HepG2 (cell line): Measurements from ENCODE around the gene IKZF4. TPM values are rescaled to one million over a fixed set of nuclear protein-coding genes. Genes with fewer than 3 reads are reported as not detected.

ENCODE experiments used
- ATM ChIP-seq: fragments of 450-650 bp; IDR thresholded peaks from 2 replicates; pipeline ENCODE4 v1.7.1; 2017; ENCODE audit warnings: mild to moderate bottlenecking, borderline replicate concordance
- HCFC1 ChIP-seq: fragments of 150-350 bp; IDR thresholded peaks from 2 replicates; pipeline ENCODE4 v1.6.1; 2014; ENCODE audit warnings: low read depth, low read length
- HMG20B ChIP-seq: conservative IDR thresholded peaks from 2 replicates; pipeline ENCODE4 v1.6.1; 2016; ENCODE audit warnings: missing genetic modification reagents, missing compliant biosample characterization
- LCORL ChIP-seq, 2 experiments: fragments of 450-650 bp in 1 of 2; sonication (generic) in 1 of 2; formaldehyde crosslinking in 1 of 2; IDR thresholded peaks; 2 replicates each; pipeline versions ENCODE4 v1.5.0 to v1.6.1; 2017 to 2020; ENCODE audit warnings: antibody characterized with exemption in 1 of 2, missing genetic modification reagents in 1 of 2
- MAFF ChIP-seq: IDR thresholded peaks from 2 replicates; pipeline ENCODE4 v1.6.1; 2011; ENCODE audit warnings: low read depth, low read length, improper control_type of control experiment
- NFYB ChIP-seq: sonication (generic); formaldehyde crosslinking; IDR thresholded peaks from 2 replicates; pipeline ENCODE4 v1.4.0; 2020; ENCODE audit warnings: missing genetic modification reagents
- SPEN ChIP-seq: sonication (generic); formaldehyde crosslinking; IDR thresholded peaks from 2 replicates; pipeline ENCODE4 v1.5.1; 2020; ENCODE audit warnings: low read depth, mild to moderate bottlenecking, missing genetic modification reagents
- TBP ChIP-seq: sonication (generic); formaldehyde crosslinking; IDR thresholded peaks from 2 replicates; pipeline ENCODE4 v1.5.0; 2020; ENCODE audit warnings: missing genetic modification reagents
- ZNF264 ChIP-seq: sonication (generic); formaldehyde crosslinking; IDR thresholded peaks from 2 replicates; pipeline ENCODE4 v1.4.0; 2020; ENCODE audit warnings: missing genetic modification reagents
- polyA plus RNA-seq, 8 experiments: library from polyadenylated mRNA; depleted of rRNA in 3 of 8; stranded (reverse) in 7 of 8; unstranded in 1 of 8; fragments of >200 nt; fragmentation: Illumina TruSeq in 4 of 8; extraction: Trizol in 4 of 8; gene quantifications; 2 replicates each; pipeline versions ENCODE4 v1.2.1 to v1.2.3, GENCODE V29; 2011 to 2016; ENCODE audit warnings: low read depth in 4 of 8, missing spikeins in 1 of 8, mixed read lengths in 1 of 8; ENCODE audit not compliant: insufficient read depth in 1 of 8
- total RNA-seq, 5 experiments: library from RNA; depleted of rRNA; stranded (reverse); fragments of >200 nt; fragmentation: Illumina TruSeq; extraction: Trizol; gene quantifications; 2 replicates each; pipeline ENCODE4 v1.2.3, GENCODE V29; 2016; ENCODE audit warnings: low read depth in 1 of 5
- TF ChIP-seq, protein P1 (sequence below): sonication (generic); formaldehyde crosslinking; IDR thresholded peaks from 2 replicates; pipeline ENCODE4 v1.5.0; 2020; ENCODE audit warnings: missing genetic modification reagents
- TF ChIP-seq, protein P2 (sequence below): sonication (generic); formaldehyde crosslinking; IDR thresholded peaks from 2 replicates; pipeline ENCODE4 v1.5.1; 2020; ENCODE audit warnings: missing genetic modification reagents, mild to moderate bottlenecking, borderline replicate concordance
- TF ChIP-seq, protein P3 (sequence below): sonication (generic); formaldehyde crosslinking; IDR thresholded peaks from 2 replicates; pipeline ENCODE4 v1.4.0; 2020; ENCODE audit warnings: missing genetic modification reagents
- TF ChIP-seq, protein P4 (sequence below): IDR thresholded peaks from 2 replicates; pipeline ENCODE4 v1.6.1; 2018; ENCODE audit warnings: missing genetic modification reagents, mild to moderate bottlenecking, missing compliant biosample characterization
- TF ChIP-seq, protein P5 (sequence below): sonication (generic); formaldehyde crosslinking; IDR thresholded peaks from 2 replicates; pipeline ENCODE4 v1.4.0; 2020; ENCODE audit warnings: missing genetic modification reagents, mild to moderate bottlenecking, borderline replicate concordance
- TF ChIP-seq, protein P6 (sequence below): fragments of 450-650 bp; IDR thresholded peaks from 2 replicates; pipeline ENCODE4 v1.6.1; 2017; ENCODE audit warnings: mild to moderate bottlenecking
- TF ChIP-seq, protein P7 (sequence below): sonication (generic); formaldehyde crosslinking; IDR thresholded peaks from 2 replicates; pipeline ENCODE4 v1.5.0; 2020; ENCODE audit warnings: mild to moderate bottlenecking, missing genetic modification reagents

Gene IKZF4
- total and polyA plus RNA-seq, 2 of the 13 experiments (the other 11 are each of a cell fraction or from before 2014, with no cell fraction given), result 0.58 to 2.2 TPM

DNA sequence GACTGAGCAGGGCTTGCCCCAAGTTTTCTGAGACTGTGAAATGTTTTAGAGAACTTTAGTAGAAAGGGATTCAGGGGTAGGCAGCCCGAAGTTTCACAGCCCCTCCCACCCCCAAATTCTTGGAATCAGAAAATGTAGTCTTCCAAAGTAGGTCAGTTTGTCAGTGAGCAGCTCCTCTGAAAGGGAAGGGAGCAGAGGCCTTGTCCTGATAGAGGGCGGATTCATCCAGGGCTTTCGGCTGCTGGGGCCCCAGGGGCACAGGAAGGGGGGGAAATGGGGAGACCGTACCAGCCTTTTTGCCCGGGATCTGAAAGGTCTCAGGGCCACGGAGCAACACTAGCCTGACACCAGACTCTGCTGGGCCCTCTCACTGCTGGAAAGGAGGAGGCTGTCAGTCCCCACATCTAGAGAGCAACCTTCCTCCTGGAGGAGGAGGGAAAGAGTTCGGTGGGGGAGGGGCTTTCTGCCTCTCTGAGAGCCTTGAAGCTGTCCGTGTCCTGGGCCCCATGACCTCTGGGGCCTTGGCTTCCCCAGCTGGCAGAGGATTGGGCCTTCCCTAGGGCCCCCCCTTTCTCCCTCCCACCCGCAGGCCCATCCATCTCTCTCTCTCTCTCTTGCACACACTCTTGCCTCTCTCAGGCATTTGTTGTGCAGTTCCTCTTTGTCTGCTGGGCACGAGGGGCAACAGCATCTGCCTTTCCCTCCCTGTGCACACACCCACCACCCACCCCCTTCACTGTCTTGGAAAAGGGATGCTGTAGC lies at the start of gene IKZF4 (continued):
- TF ChIP-seq LCORL (IDR thresholded peaks at IDR 0.05) (no peak), LCORL (CRISPR knock-in tag; IDR thresholded peaks at IDR 0.05) (no peak), SPEN (no peak), ZNF264 (CRISPR knock-in tag) (no peak), TBP (CRISPR knock-in tag) (no peak), NFYB (CRISPR knock-in tag) (no peak), HCFC1 (no peak), MAFF (no peak), HMG20B (CRISPR knock-in tag) (no peak), ATM (no peak)
- TF ChIP-seq, protein P1, sequence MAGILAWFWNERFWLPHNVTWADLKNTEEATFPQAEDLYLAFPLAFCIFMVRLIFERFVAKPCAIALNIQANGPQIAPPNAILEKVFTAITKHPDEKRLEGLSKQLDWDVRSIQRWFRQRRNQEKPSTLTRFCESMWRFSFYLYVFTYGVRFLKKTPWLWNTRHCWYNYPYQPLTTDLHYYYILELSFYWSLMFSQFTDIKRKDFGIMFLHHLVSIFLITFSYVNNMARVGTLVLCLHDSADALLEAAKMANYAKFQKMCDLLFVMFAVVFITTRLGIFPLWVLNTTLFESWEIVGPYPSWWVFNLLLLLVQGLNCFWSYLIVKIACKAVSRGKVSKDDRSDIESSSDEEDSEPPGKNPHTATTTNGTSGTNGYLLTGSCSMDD (CRISPR knock-in tag), result no peak
- TF ChIP-seq, protein P2, sequence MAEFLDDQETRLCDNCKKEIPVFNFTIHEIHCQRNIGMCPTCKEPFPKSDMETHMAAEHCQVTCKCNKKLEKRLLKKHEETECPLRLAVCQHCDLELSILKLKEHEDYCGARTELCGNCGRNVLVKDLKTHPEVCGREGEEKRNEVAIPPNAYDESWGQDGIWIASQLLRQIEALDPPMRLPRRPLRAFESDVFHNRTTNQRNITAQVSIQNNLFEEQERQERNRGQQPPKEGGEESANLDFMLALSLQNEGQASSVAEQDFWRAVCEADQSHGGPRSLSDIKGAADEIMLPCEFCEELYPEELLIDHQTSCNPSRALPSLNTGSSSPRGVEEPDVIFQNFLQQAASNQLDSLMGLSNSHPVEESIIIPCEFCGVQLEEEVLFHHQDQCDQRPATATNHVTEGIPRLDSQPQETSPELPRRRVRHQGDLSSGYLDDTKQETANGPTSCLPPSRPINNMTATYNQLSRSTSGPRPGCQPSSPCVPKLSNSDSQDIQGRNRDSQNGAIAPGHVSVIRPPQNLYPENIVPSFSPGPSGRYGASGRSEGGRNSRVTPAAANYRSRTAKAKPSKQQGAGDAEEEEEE (CRISPR knock-in tag), result no peak
- TF ChIP-seq, protein P3, sequence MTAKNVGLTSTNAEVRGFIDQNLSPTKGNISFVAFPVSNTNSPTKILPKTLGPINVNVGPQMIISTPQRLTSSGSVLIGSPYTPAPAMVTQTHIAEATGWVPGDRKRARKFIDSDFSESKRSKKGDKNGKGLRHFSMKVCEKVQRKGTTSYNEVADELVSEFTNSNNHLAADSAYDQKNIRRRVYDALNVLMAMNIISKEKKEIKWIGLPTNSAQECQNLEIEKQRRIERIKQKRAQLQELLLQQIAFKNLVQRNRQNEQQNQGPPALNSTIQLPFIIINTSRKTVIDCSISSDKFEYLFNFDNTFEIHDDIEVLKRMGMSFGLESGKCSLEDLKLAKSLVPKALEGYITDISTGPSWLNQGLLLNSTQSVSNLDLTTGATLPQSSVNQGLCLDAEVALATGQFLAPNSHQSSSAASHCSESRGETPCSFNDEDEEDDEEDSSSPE (CRISPR knock-in tag), result no peak
- TF ChIP-seq, protein P4, sequence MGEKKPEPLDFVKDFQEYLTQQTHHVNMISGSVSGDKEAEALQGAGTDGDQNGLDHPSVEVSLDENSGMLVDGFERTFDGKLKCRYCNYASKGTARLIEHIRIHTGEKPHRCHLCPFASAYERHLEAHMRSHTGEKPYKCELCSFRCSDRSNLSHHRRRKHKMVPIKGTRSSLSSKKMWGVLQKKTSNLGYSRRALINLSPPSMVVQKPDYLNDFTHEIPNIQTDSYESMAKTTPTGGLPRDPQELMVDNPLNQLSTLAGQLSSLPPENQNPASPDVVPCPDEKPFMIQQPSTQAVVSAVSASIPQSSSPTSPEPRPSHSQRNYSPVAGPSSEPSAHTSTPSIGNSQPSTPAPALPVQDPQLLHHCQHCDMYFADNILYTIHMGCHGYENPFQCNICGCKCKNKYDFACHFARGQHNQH, result no peak
- TF ChIP-seq, protein P5, sequence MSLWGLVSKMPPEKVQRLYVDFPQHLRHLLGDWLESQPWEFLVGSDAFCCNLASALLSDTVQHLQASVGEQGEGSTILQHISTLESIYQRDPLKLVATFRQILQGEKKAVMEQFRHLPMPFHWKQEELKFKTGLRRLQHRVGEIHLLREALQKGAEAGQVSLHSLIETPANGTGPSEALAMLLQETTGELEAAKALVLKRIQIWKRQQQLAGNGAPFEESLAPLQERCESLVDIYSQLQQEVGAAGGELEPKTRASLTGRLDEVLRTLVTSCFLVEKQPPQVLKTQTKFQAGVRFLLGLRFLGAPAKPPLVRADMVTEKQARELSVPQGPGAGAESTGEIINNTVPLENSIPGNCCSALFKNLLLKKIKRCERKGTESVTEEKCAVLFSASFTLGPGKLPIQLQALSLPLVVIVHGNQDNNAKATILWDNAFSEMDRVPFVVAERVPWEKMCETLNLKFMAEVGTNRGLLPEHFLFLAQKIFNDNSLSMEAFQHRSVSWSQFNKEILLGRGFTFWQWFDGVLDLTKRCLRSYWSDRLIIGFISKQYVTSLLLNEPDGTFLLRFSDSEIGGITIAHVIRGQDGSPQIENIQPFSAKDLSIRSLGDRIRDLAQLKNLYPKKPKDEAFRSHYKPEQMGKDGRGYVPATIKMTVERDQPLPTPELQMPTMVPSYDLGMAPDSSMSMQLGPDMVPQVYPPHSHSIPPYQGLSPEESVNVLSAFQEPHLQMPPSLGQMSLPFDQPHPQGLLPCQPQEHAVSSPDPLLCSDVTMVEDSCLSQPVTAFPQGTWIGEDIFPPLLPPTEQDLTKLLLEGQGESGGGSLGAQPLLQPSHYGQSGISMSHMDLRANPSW (CRISPR knock-in tag), result no peak
- TF ChIP-seq, protein P6, sequence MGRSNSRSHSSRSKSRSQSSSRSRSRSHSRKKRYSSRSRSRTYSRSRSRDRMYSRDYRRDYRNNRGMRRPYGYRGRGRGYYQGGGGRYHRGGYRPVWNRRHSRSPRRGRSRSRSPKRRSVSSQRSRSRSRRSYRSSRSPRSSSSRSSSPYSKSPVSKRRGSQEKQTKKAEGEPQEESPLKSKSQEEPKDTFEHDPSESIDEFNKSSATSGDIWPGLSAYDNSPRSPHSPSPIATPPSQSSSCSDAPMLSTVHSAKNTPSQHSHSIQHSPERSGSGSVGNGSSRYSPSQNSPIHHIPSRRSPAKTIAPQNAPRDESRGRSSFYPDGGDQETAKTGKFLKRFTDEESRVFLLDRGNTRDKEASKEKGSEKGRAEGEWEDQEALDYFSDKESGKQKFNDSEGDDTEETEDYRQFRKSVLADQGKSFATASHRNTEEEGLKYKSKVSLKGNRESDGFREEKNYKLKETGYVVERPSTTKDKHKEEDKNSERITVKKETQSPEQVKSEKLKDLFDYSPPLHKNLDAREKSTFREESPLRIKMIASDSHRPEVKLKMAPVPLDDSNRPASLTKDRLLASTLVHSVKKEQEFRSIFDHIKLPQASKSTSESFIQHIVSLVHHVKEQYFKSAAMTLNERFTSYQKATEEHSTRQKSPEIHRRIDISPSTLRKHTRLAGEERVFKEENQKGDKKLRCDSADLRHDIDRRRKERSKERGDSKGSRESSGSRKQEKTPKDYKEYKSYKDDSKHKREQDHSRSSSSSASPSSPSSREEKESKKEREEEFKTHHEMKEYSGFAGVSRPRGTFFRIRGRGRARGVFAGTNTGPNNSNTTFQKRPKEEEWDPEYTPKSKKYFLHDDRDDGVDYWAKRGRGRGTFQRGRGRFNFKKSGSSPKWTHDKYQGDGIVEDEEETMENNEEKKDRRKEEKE, result no peak
- TF ChIP-seq, protein P7, sequence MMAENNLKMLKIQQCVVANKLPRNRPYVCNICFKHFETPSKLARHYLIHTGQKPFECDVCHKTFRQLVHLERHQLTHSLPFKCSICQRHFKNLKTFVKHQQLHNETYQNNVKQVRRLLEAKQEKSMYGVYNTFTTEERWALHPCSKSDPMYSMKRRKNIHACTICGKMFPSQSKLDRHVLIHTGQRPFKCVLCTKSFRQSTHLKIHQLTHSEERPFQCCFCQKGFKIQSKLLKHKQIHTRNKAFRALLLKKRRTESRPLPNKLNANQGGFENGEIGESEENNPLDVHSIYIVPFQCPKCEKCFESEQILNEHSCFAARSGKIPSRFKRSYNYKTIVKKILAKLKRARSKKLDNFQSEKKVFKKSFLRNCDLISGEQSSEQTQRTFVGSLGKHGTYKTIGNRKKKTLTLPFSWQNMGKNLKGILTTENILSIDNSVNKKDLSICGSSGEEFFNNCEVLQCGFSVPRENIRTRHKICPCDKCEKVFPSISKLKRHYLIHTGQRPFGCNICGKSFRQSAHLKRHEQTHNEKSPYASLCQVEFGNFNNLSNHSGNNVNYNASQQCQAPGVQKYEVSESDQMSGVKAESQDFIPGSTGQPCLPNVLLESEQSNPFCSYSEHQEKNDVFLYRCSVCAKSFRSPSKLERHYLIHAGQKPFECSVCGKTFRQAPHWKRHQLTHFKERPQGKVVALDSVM (CRISPR knock-in tag), result no peak
